Stimulated activated CD4-positive, alpha-beta T cell treated with anti-CD3 and anti-CD28 coated beads, TNF-alpha, amount 100 ng/mL, for 4 hours (primary cell): ENCODE data around the gene PXMP2.
"Not testable (repeated sequence)": the region's sequence is repeated elsewhere in the genome, so short reads cannot be mapped to it uniquely, and the experiment has no call there.

Source experiments
- DNase-seq, 3 experiments: peaks; one replicate each; pipeline ENCODE4 v3.0.0-alpha.2; 2020; ENCODE audit warnings: low read depth in 3 of 3

Gene PXMP2

DNA sequence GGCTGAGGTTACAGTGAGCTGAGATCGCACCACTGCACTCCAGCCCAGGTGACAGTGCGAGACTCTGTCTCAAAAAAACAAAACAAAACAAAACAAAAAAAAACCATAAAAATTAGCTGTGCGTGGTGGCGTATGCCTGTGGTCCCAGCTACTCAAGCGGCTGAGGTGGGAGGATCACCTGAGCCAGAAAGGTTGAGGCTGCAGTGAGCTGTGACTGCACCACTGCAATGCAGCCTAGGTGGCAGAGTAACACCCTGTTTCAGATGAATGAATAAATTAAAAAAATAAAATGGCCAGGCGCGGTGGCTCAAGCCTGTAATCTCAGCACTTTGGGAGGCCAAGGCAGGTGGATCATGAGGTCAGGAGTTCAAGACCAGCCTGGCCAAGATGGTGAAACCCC is 66.3 kb downstream of the PXMP2 start:
- DNase-seq: not testable (repeated sequence)

DNA sequence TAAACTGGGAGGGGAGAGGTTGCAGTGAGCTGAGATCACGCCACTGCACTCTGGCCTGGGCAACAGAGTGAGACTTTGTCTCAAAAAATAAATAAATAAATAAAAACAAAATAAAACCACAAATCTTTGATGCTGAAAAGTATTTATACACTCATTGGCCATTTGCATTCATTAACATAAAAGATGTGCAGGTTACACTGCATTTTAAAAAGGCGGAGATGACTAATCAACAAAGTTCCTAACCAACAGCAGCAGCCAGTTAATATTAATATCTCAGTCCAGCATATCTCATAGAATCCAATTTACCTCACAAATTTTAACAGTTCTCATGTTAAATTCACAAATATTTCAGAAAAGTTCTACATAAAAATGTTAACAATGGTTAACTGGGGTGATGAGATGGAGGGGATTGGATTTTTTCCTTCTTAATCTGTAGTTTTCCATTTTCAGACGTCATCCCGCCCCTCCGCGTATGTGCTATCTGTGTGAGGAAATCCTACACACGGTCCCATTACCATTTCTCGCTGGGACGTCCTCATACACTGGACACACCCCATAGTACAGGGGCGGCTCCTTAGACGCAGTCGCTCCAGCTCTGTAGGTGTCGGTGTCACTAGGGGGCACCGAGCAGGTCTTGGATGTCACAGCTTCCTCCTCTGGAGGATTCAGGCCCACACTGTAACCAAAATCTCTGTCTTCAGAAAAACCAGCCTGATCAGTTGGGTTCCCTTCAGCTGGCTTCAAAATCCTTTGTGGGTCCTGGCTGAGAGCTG is 67.0 kb downstream of the PXMP2 start:
- DNase-seq: no peak
